Colonic mucosa (tissue), 4 donors: Measurements from ENCODE around the gene P2RX4. TPM values are rescaled to one million over a fixed set of nuclear protein-coding genes. Genes with fewer than 3 reads are reported as not detected.

Experiments used
- DNase-seq: peaks from one replicate; pipeline ENCODE4 v3.0.0-alpha.2; 2020
- H3K27ac ChIP-seq: fragments of 200-600 bp; one replicate; pipeline ENCODE4 v1.8.0; 2021
- H3K27me3 ChIP-seq: fragments of 200-600 bp; one replicate; pipeline ENCODE4 v1.8.0; 2021
- H3K36me3 ChIP-seq: fragments of 200-600 bp; one replicate; pipeline ENCODE4 v1.8.0; 2021
- H3K4me1 ChIP-seq: fragments of 200-600 bp; one replicate; pipeline ENCODE4 v1.8.0; 2021; ENCODE audit warnings: mild to moderate bottlenecking
- H3K4me3 ChIP-seq: fragments of 200-600 bp; one replicate; pipeline ENCODE4 v1.8.0; 2021
- H3K9ac ChIP-seq, 2 donors: one replicate each; pipeline ENCODE4 v1.7.0; 2013; ENCODE audit warnings: control low read depth in 2 of 2, low read depth in 2 of 2, low read length in 2 of 2
- H3K9me3 ChIP-seq: fragments of 200-600 bp; one replicate; pipeline ENCODE4 v1.8.0; 2021
- intact Hi-C: fragments of 100-400 bp; cut with DNase I; formaldehyde crosslinking; loops from one replicate; pipeline ENCODE4 v1.14.1; 2022
- total RNA-seq, 2 donors: library from RNA; stranded (reverse); fragmentation: NEBNext Ultra II Directional in 1 of 2; extraction: Animal tissue kit (Norgen Biotek cat#: 25700) in 1 of 2; gene quantifications; one replicate each; pipeline ENCODE4 v1.2.1, GENCODE V29; 2021
- TF ChIP-seq, protein P1 (sequence below): fragments of 200-600 bp; IDR thresholded peaks from one replicate; pipeline ENCODE4 v1.8.0; 2022; ENCODE audit warnings: antibody characterized with exemption, mild to moderate bottlenecking
- donor health status: healthy.
- donor health status: DM: no; HTN: no; CAD: no.
- donor health status: DM: no; HTN: no; CAD: no.

Gene P2RX4
- total RNA-seq, 2 donors from 2014 or later, result 82.2 to 123 TPM

GRCh38 chr12:121166356-121166755 is 43.6 kb upstream of the P2RX4 start:
- TF ChIP-seq, protein P1, sequence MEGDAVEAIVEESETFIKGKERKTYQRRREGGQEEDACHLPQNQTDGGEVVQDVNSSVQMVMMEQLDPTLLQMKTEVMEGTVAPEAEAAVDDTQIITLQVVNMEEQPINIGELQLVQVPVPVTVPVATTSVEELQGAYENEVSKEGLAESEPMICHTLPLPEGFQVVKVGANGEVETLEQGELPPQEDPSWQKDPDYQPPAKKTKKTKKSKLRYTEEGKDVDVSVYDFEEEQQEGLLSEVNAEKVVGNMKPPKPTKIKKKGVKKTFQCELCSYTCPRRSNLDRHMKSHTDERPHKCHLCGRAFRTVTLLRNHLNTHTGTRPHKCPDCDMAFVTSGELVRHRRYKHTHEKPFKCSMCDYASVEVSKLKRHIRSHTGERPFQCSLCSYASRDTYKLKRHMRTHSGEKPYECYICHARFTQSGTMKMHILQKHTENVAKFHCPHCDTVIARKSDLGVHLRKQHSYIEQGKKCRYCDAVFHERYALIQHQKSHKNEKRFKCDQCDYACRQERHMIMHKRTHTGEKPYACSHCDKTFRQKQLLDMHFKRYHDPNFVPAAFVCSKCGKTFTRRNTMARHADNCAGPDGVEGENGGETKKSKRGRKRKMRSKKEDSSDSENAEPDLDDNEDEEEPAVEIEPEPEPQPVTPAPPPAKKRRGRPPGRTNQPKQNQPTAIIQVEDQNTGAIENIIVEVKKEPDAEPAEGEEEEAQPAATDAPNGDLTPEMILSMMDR, result no peak
- intact Hi-C loops, result no loop called here
- Histone ChIP-seq H3K9ac (no peak overlapping the region), H3K9me3 (no peaks in the 10 kb centered on the region), H3K27me3 (no peaks in the 10 kb centered on the region), H3K27ac (no peak overlapping the region), H3K4me1 (no peaks in the 10 kb centered on the region), H3K4me3 (no peak overlapping the region), H3K36me3 (no peaks in the 10 kb centered on the region)
- DNase-seq, result no peak

- Histone ChIP-seq H3K27me3 (no peaks in the 10 kb centered on the region), H3K9me3 (no peaks in the 10 kb centered on the region), H3K36me3 (no peaks in the 10 kb centered on the region), H3K4me3 (no peak overlapping the region), H3K4me1 (no peaks in the 10 kb centered on the region), H3K27ac (no peak overlapping the region), H3K9ac (no peak overlapping the region)
- TF ChIP-seq, protein P1, result no peak
- intact Hi-C loops, result no loop called here
- no peak for DNase-seq
These were observed 42.6 kb upstream of the P2RX4 start for GRCh38 chr12:121167232-121167820.

GRCh38 chr12:121167951-121168350 is 42.0 kb upstream of the P2RX4 start:
- H3K9ac ChIP-seq, result no peak overlapping the region
- H3K9me3 ChIP-seq, result no peaks in the 10 kb centered on the region
- TF ChIP-seq, protein P1, result no peak
- H3K36me3 ChIP-seq, result no peaks in the 10 kb centered on the region
- H3K4me3 ChIP-seq, result no peak overlapping the region
- intact Hi-C loops, result no loop called here
- H3K27ac ChIP-seq, result no peak overlapping the region
- DNase-seq, result no peak
- H3K27me3 ChIP-seq, result no peaks in the 10 kb centered on the region
- no peaks in the 10 kb centered on the region for H3K4me1 ChIP-seq

GRCh38 chr12:121170151-121170550 is 39.8 kb upstream of the P2RX4 start:
- no peak overlapping the region for H3K9ac ChIP-seq
- H3K36me3 ChIP-seq, result no peaks in the 10 kb centered on the region
- no peaks in the 10 kb centered on the region for H3K4me1 ChIP-seq
- intact Hi-C loops, result no loop called here
- no peak for DNase-seq
- H3K27me3 ChIP-seq, result no peaks in the 10 kb centered on the region
- no peaks in the 10 kb centered on the region for H3K9me3 ChIP-seq
- H3K27ac ChIP-seq, result no peak overlapping the region
- TF ChIP-seq, protein P1, result no peak
- H3K4me3 ChIP-seq, result no peak overlapping the region

GRCh38 chr12:121170611-121171260 is 39.2 kb upstream of the P2RX4 start:
- Histone ChIP-seq H3K27ac (no peak overlapping the region), H3K4me1 (no peaks in the 10 kb centered on the region), H3K9ac (no peak overlapping the region), H3K36me3 (no peaks in the 10 kb centered on the region), H3K27me3 (no peaks in the 10 kb centered on the region), H3K4me3 (no peak overlapping the region), H3K9me3 (no peaks in the 10 kb centered on the region)
- no peak for DNase-seq
- intact Hi-C loops, result no loop called here
- TF ChIP-seq, protein P1, result no peak
